22Rv1 (cell line): Measurements from ENCODE around the gene HOXD11.

Source experiments
- ZFX ChIP-seq: fragments of 450-650 bp; IDR thresholded peaks from 2 replicates; pipeline ENCODE4 v1.6.1; 2017; ENCODE audit warnings: antibody characterized with exemption, borderline replicate concordance
- TF ChIP-seq, protein P1 (sequence below): fragments of 450-650 bp; IDR thresholded peaks from 2 replicates; pipeline ENCODE4 v1.5.1; 2017; ENCODE audit warnings: mild to moderate bottlenecking

DNA sequence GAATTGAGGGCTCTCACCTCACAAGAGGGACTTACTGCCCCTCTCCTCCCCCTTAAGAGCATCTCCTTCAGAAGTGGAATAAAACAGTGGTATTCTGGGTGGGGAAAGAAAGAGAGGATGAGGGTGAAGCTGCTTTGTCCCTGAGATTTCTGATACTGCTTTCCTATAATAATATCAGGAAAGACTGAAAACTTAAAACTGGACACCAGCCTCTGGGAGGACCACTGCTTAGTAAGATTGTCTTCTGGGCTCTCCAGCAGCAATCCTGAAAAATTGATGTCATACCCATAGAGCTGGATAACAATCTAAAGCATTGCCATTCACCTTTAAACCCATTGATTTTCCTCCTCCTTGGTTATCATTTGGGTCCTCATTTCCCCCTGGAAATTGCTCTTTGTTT is 39.6 kb downstream of the HOXD11 start:
- TF ChIP-seq, protein P1, sequence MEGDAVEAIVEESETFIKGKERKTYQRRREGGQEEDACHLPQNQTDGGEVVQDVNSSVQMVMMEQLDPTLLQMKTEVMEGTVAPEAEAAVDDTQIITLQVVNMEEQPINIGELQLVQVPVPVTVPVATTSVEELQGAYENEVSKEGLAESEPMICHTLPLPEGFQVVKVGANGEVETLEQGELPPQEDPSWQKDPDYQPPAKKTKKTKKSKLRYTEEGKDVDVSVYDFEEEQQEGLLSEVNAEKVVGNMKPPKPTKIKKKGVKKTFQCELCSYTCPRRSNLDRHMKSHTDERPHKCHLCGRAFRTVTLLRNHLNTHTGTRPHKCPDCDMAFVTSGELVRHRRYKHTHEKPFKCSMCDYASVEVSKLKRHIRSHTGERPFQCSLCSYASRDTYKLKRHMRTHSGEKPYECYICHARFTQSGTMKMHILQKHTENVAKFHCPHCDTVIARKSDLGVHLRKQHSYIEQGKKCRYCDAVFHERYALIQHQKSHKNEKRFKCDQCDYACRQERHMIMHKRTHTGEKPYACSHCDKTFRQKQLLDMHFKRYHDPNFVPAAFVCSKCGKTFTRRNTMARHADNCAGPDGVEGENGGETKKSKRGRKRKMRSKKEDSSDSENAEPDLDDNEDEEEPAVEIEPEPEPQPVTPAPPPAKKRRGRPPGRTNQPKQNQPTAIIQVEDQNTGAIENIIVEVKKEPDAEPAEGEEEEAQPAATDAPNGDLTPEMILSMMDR = no peak
- TF ChIP-seq ZFX = no peak
